ENCODE data around the gene DLGAP4.

The DLGAP4 gene

GRCh38 chr20:36460648-36461599 is 154.8 kb downstream of the DLGAP4 start:
- peak; percentile 93 for DNase-seq (ENCODE audit: extremely low spot score)
- no peak for TF ChIP-seq CTCF (IDR thresholded peaks at IDR 0.05; ENCODE audit: control extremely low read depth, extremely low read depth, low read depth, missing control alignments)
- POLR2A ChIA-PET: interaction anchor here (0.8 kb wide), 1 partner anchor 153 kb away, joined by 3 read pairs; no protein-coding TSS in a partner anchor
- CTCF ChIA-PET: interaction anchor here (1.1 kb wide), 1 partner anchor 14 kb away, joined by 5 read pairs; no protein-coding TSS in a partner anchor

GRCh38 chr20:36461600-36462439 is 155.7 kb downstream of the DLGAP4 start:
- ChIA-PET POLR2A (no interaction called here), CTCF (interaction anchor here (1.0 to 1.4 kb wide), 3 partner anchors 10 to 18 kb away, joined by 3 read pairs; no protein-coding TSS in a partner anchor)
- peak; percentile 44 for DNase-seq (ENCODE audit: extremely low spot score)
- TF ChIP-seq CTCF (IDR thresholded peaks at IDR 0.05; ENCODE audit: control extremely low read depth, extremely low read depth, low read depth, missing control alignments): no peak

- ChIA-PET CTCF (interaction anchor here (0.6 to 1.4 kb wide), 5 partner anchors 9 to 1775 kb away, joined by 3 to 4 read pairs (median 3); no protein-coding TSS in a partner anchor), POLR2A (interaction anchor here (0.6 kb wide), 1 partner anchor 54 kb away, joined by 3 read pairs; no protein-coding TSS in a partner anchor)
- DNase-seq (ENCODE audit: extremely low spot score): no peak
- no peak for TF ChIP-seq CTCF (IDR thresholded peaks at IDR 0.05; ENCODE audit: control extremely low read depth, extremely low read depth, low read depth, missing control alignments)
Measured at GRCh38 chr20:36462440-36463211, 156.5 kb downstream of the DLGAP4 start.

GRCh38 chr20:36463212-36464061 is 157.3 kb downstream of the DLGAP4 start:
- TF ChIP-seq CTCF (IDR thresholded peaks at IDR 0.05; ENCODE audit: control extremely low read depth, extremely low read depth, low read depth, missing control alignments): no peak
- DNase-seq (ENCODE audit: extremely low spot score): no peak
- POLR2A ChIA-PET: interaction anchor here (0.6 kb wide), 1 partner anchor 141 kb away, joined by 4 read pairs; no protein-coding TSS in a partner anchor
- CTCF ChIA-PET: interaction anchor here (1.4 to 3.1 kb wide), 4 partner anchors 9 to 24 kb away, joined by 3 to 14 read pairs (median 4); no protein-coding TSS in a partner anchor
